Measurements from ENCODE around the gene EFCAB12.

Gene EFCAB12

DNA sequence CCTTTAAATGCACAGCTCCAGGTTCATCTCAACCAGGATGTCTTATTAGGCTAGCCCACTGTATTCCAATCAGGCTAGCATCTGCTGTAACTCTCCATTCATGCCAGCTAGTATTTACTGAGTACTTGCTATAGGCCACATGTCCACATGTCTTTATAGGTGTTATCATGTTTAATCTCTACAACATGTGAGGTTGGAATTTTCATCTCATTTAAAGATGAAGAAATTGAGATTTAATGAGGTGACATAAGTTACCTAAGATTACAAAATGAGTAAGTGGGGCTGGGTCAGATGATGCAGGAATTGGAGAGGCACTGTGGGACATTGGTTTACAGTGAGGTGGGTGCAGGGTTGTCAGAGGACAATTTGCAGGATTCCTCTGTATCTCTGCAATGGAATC is 14.5 kb upstream of the EFCAB12 start:
- peak; percentile 46 for DNase-seq

GRCh38 chr3:129442486-129442885 is 14.1 kb upstream of the EFCAB12 start:
- DNase-seq = peak; percentile 46

- DNase-seq = peak; percentile 66
Observed at GRCh38 chr3:129441782-129442181, 13.3 kb upstream of the EFCAB12 start.

GRCh38 chr3:129441215-129441614 is 12.8 kb upstream of the EFCAB12 start:
- peak; percentile 68 for DNase-seq

- peak; percentile 74 for DNase-seq
Observed at GRCh38 chr3:129440618-129441190, 12.3 kb upstream of the EFCAB12 start.

- DNase-seq = peak; percentile 99
Observed at GRCh38 chr3:129439817-129440617, 11.6 kb upstream of the EFCAB12 start, which contains the start of the genes IFT122 and MBD4. TSS of gene IFT122 (plus strand) at chr3:129440224. CDS start at chr3:129440331, 107 bp downstream. TSS of gene MBD4 (minus strand) at chr3:129439948. CDS start at chr3:129439833, 115 bp downstream.

GRCh38 chr3:129439226-129439816 is 10.9 kb upstream of the EFCAB12 start:
- peak; percentile 79 for DNase-seq

GRCh38 chr3:129435367-129435766 is 6.9 kb upstream of the EFCAB12 start:
- no peak for DNase-seq

- no peak for DNase-seq
Observed at GRCh38 chr3:129434140-129434539, 5.7 kb upstream of the EFCAB12 start.

- DNase-seq = no peak
Observed at GRCh38 chr3:129433565-129433964, 5.1 kb upstream of the EFCAB12 start.

DNA sequence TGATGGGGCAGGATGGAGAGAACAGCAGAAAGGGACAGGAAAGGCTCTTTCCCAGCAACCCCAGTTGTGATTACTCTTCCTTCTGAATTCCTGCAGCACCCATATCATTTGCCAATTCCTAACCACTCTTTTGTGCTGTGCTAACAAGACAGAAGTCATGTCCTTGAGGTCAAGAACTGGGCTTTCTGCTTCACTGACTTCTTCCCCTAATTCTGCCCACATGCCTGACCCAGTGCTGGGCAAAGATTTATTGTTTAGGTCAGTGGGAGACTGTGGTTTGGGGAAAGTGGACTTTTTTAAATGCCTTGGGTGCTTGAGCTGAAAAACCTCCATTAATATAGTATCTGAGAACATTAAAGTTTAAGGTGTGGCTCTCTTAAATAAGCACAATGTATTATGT is 4.2 kb upstream of the EFCAB12 start:
- DNase-seq = no peak

DNA sequence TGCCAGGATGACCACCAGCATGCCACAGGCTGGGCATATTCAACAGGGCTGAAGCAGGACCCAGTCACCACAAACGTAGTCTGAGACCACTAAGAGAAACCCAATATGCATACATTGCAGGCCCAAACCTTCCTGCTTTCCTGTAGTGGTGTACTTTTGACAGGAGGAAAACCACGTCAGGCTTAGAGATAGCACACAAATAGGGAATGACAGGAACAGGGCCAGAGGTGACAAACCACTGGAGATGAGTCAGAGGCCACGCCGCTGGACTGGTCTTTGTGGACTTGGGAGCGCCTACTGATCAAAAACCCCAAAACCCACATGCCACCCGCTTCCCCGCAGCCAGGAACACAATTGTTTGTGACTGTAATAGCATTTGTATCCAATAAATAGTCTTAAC is 3.6 kb upstream of the EFCAB12 start:
- DNase-seq = no peak

DNA sequence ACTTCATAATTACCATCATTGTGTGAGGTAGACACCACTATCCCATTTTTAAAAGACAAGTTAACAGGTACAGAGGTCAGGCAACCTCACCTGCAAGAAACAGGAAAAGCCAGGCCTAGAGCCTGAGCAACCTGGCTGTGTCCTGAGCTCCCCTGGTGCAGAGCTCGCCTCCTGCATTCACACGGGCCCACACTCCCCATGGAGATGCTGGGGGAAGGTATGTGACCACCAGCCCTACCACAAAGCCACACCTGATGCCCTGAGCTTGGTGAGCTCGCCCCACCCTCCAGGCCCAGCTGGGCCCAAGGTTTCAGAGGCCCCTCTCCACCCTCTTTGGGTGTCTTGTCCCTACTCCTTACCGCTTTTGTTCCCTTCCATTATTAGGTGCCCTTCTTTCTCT is 1.2 kb upstream of the EFCAB12 start:
- no peak for DNase-seq

- DNase-seq = no peak
Observed at GRCh38 chr3:129429080-129429451, 630 bp upstream of the EFCAB12 start.

DNA sequence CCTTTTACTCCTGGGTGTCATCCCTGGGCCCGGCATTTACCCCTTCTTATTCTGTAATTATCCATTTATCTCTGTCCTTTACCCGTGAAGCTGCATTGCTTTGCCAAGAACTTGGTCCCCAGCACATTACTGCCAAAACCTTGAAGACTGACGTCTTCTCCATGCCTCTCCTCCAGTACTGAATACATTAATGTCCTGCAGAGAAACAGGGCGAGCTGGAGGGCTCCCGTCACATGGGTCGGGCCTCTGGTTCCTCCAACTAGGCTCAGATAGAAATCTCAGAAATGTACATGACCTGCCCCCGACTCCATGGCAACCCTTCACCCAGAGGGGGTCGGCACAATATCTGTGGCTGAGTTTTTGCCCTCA is 445 bp downstream of the EFCAB12 start:
- no peak for DNase-seq

DNA sequence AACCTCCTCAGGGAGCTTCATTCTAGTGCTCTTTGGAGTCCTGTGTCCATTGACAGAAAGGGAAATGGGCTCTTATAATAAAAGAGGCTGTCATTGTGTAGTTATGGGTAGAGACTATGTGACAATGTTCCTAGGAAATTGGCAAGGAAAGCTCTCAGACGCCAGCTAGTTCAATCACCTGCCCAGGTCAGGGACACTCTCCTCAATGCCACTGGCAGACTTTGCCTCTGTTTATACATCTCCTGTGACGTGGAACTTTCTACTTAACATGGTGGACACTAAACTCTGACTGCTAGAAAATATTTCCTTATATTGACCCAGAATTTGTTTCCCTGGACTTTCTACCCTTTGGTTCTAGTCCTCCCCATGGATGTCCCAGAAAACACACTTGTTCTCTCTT is 2.8 kb downstream of the EFCAB12 start:
- DNase-seq = no peak

DNA sequence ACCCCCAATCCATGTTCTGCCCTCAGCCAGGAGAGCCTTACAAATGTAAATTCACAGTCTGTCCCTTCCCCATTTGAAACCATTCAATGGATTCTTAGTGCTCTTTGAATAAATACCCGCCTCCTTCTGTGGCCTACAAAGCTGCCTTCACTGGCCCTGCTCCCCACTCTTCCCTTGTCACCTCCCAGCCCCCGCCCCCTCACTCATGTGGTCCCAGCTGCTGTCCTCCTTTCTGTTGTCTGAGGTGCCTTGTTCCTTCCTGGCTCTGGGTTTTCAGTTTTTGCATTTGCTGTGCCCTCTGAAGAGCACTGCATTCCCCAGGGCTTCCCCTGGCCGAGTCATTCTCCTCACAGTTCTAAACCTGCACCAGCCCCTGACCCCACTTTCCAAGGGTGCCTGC is 3.2 kb downstream of the EFCAB12 start:
- no peak for DNase-seq

DNA sequence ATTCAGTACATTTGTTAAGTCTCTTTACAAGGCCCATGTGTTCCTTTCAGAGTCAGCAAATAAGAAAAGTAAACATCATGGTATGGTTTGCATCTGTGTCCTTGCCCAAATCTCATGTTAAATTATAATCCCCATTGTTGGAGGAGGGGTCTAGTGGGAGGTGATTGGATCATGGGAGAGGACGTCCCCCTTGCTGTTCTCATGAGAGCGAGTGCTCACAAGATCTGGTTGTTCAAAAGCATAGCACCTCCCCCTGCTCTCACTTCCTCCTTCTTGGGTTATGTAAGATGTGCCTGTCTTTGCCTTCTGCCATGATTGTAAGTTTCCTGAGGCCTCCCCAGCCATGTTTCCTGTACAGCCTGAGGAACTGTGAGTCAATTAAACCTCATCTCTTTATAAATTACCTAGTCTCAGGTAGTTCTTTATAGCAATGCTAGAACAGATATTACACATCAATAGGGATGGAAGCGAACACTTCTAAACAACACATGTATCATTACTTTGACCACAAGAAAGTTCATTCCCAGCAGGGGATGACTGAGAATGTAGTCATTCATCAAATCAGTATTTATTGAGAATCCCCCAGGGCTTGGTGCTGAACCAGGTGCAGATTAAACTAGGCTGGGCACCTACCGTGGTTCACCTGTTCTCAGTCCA is 4.1 kb downstream of the EFCAB12 start:
- peak; percentile 94 for DNase-seq

- DNase-seq = no peak
Observed at GRCh38 chr3:129422897-129423296, 5.5 kb downstream of the EFCAB12 start.

GRCh38 chr3:129421988-129422745 is 6.3 kb downstream of the EFCAB12 start:
- no peak for DNase-seq

DNA sequence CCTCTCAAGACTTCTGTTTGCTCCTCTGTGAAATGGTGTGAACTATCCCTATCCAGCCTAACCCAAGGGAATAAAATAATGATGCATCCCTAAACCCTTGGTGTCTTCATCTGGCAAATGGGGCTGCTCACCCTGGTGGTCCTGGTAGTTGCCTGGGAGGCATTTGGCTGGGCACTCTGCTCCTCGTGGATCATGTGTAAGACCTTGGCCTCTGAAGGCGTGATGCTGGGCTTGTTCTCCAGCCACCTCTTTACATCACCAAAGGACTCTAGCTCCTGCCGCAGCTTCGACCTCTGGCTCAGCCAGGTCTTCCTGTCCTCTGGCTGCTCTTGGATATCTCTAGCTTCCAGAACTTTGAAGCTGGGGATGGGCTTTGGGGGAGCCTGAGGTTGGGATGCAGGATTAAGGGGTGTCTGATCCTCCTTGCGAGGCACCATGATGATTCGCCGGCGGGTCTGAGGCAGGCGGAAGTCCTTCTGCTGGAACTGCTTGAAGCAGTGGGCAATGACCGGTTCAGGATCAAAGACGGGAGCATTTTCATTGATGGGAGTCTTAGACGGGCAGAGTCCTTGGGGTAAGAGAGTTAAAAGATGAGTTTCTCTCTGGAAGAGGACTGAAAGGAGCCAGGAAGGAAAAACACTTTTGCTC is 7.1 kb downstream of the EFCAB12 start:
- DNase-seq = no peak

DNA sequence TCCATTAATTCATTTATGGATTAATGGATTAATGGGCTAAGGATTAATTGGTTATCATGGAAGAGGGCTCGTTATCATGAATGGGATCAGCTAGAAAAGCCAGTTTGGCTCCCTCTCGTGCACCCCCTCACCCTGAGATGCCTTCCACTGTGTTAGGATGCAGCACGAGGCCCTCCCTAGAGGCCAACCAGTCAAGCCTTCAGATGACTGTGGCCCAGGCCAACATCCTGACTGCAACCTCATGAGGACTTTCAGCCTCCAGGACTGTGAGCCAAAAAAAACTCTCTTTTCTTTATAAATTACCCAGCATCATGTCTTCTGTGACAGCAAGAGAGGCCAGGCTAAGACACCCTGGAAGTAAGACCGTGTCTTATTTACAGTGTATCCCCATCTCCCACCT is 9.0 kb downstream of the EFCAB12 start:
- no peak for DNase-seq

All from OCI-M1 (cell line).